GM12878 (cell line): ENCODE data around the gene ZNF710. TPM values are rescaled to one million over a fixed set of nuclear protein-coding genes. Genes with fewer than 3 reads are reported as not detected.

Experiments
- ATAC-seq: fragments of 200-7000 bp; cut with Tn5 transposase; 3 replicates; pipeline ENCODE4 v1.9.1; 2020; ENCODE audit warnings: mild to moderate bottlenecking, moderate library complexity
- BruUV-seq: library from RNA; stranded (reverse); fragments of 400-500 nt; replicated peaks from 2 replicates; lab custom pipeline; 2021; lab: Mats Ljungman, UMichigan
- CTCF ChIA-PET: fragments of 300-600 bp; sonication (Branson Sonifier 250); formaldehyde crosslinking; extraction: SDS; loops from one replicate; lab custom pipeline; 2021; ENCODE audit warnings: inconsistent platforms; lab: Yijun Ruan, JAX
- POLR2A ChIA-PET: fragments of 350-600 bp; formaldehyde crosslinking; extraction: SDS; loops from one replicate; lab custom pipeline; 2021; ENCODE audit warnings: inconsistent platforms; lab: Charles Lee
- RAD21 ChIA-PET: fragments of 300-600 bp; sonication (Branson Sonifier 250); formaldehyde crosslinking; loops from one replicate; lab custom pipeline; 2023; ENCODE audit warnings: antibody characterized with exemption; ENCODE audit not compliant: unreplicated experiment; lab: Charles Lee
- SMC1A ChIA-PET: fragments of 300-600 bp; sonication (Branson Sonifier 250); formaldehyde crosslinking; loops from one replicate; lab custom pipeline; 2023; ENCODE audit not compliant: unreplicated experiment, uncharacterized antibody; lab: Charles Lee
- DNase-seq: peaks from one replicate; pipeline ENCODE4 v3.0.0-alpha.2; 2011; ENCODE audit warnings: low read depth, low spot score
- FAIRE-seq: peaks from 3 replicates; lab custom pipeline; 2011; peaks lifted over from hg19 to GRCh38; lab: Jason Lieb, UNC
- H2AFZ ChIP-seq: 2 replicates; pipeline ENCODE4 v1.6.0; 2011; ENCODE audit warnings: low read depth, low read length, control low read depth; ENCODE audit not compliant: control insufficient read depth
- H3K27ac ChIP-seq: 2 replicates; pipeline ENCODE4 v1.5.1; 2011; ENCODE audit warnings: control low read depth; ENCODE audit not compliant: control insufficient read depth, insufficient read depth
- H3K27me3 ChIP-seq, 2 experiments: replicated peaks in 1 of 2; 2 replicates each; pipeline versions ENCODE4 v1.6.0 to v1.6.1; 2011; ENCODE audit warnings: low read length in 1 of 2; ENCODE audit not compliant: control insufficient read depth in 2 of 2, insufficient read depth in 2 of 2
- H3K36me3 ChIP-seq, 2 experiments: 2 replicates each; pipeline ENCODE4 v1.5.1; 2011; ENCODE audit warnings: low read length in 1 of 2; ENCODE audit not compliant: control insufficient read depth in 2 of 2, insufficient read depth in 2 of 2
- H3K4me1 ChIP-seq: 2 replicates; pipeline ENCODE4 v1.6.1; 2011; ENCODE audit warnings: mild to moderate bottlenecking, low read length, moderate library complexity, mixed read lengths; ENCODE audit not compliant: control insufficient read depth, insufficient read depth
- H3K4me2 ChIP-seq: 2 replicates; pipeline ENCODE4 v1.6.0; 2011; ENCODE audit warnings: control low read depth; ENCODE audit not compliant: control insufficient read depth, insufficient read depth
- H3K4me3 ChIP-seq: fragments of 200-600 bp; sonication (generic); 2 replicates; pipeline ENCODE4 v1.5.1; 2016
- H3K79me2 ChIP-seq: 2 replicates; pipeline ENCODE4 v1.6.0; 2011; ENCODE audit warnings: low read length; ENCODE audit not compliant: control insufficient read depth, insufficient read depth
- H3K9ac ChIP-seq: 2 replicates; pipeline ENCODE4 v1.8.0; 2011; ENCODE audit warnings: low read length, control low read depth, mixed read lengths; ENCODE audit not compliant: control insufficient read depth, insufficient read depth
- H3K9me3 ChIP-seq: replicated peaks from 3 replicates; pipeline ENCODE4 v1.5.1; 2011; ENCODE audit warnings: mild to moderate bottlenecking, low read length; ENCODE audit not compliant: control insufficient read depth, insufficient read depth
- H4K20me1 ChIP-seq: 2 replicates; pipeline ENCODE4 v1.6.0; 2011; ENCODE audit not compliant: control insufficient read depth, insufficient read depth
- BRCA1 ChIP-seq: IDR thresholded peaks from 2 replicates; pipeline ENCODE4 v1.6.1; 2011; ENCODE audit warnings: low read depth, low read length, improper control_type of control experiment
- GABPA ChIP-seq: IDR thresholded peaks from 2 replicates; pipeline ENCODE4 v1.6.1; 2014; ENCODE audit warnings: antibody characterized with exemption, low read depth, mild to moderate bottlenecking, inconsistent platforms
- SPI1 ChIP-seq: IDR thresholded peaks from 2 replicates; pipeline ENCODE4 v1.6.1; 2011; ENCODE audit warnings: low read depth, mild to moderate bottlenecking, low read length, moderate library complexity, borderline replicate concordance; ENCODE audit not compliant: insufficient read depth
- STAT1 ChIP-seq: fragments of 450-650 bp; conservative IDR thresholded peaks from 2 replicates; pipeline ENCODE4 v1.6.1; 2014; ENCODE audit warnings: antibody characterized with exemption, mild to moderate bottlenecking
- TCF12 ChIP-seq: IDR thresholded peaks from 2 replicates; pipeline ENCODE4 v1.6.1; 2011; ENCODE audit warnings: low read depth, mild to moderate bottlenecking, low read length
- WGBS: methylation state at CpG from one replicate; pipeline ENCODE4 v1.1.6; 2016; ENCODE audit warnings: low lambda C conversion rate; ENCODE audit not compliant: insufficient replicate concordance, insufficient coverage; ENCODE audit errors: missing lambda C conversion rate; 5-methylcytosine and 5-hydroxymethylcytosine counted together
- in situ Hi-C: fragments of 300-500 bp; cut with MboI; formaldehyde crosslinking; loops from 9 replicates; pipeline ENCODE4 v1.14.3; 2018; ENCODE audit warnings: mixed read lengths
- intact Hi-C: fragments of 100-400 bp; cut with micrococcal nuclease; formaldehyde crosslinking; loops from one replicate; pipeline ENCODE4 v1.14.2; 2022; ENCODE audit not compliant: unreplicated experiment
- polyA plus RNA-seq, 11 experiments: library from polyadenylated mRNA; depleted of rRNA in 4 of 11; unstranded in 6 of 11; stranded (reverse) in 5 of 11; fragments of >200 nt; fragmentation: Nextera tagmentation in 4 of 11; fragmentation: Illumina TruSeq in 1 of 11; extraction: Ambion mirVana in 4 of 11; extraction: Trizol in 1 of 11; gene quantifications; 1 replicate in 1 of 11; 2 replicates in 10 of 11; pipeline versions ENCODE4 v1.2.1 to v1.2.3, GENCODE V29; 2011 to 2016; ENCODE audit warnings: inconsistent platforms in 2 of 11, missing spikeins in 2 of 11, low read depth in 1 of 11
- total RNA-seq, 4 experiments: library from RNA; depleted of rRNA in 3 of 4; stranded (reverse); fragments of >200 nt in 3 of 4; fragmentation: Illumina TruSeq in 1 of 4; extraction: Trizol in 1 of 4; gene quantifications; 2 replicates each; pipeline versions ENCODE4 v1.2.1 to v1.2.3, GENCODE V29; 2013 to 2021

The ZNF710 gene
- total and polyA plus RNA-seq, 10 of the 15 experiments (the other 5 are each of a cell fraction or from before 2014, with no cell fraction given), result 1.4 to 43.5 (median 9.8) TPM

DNA sequence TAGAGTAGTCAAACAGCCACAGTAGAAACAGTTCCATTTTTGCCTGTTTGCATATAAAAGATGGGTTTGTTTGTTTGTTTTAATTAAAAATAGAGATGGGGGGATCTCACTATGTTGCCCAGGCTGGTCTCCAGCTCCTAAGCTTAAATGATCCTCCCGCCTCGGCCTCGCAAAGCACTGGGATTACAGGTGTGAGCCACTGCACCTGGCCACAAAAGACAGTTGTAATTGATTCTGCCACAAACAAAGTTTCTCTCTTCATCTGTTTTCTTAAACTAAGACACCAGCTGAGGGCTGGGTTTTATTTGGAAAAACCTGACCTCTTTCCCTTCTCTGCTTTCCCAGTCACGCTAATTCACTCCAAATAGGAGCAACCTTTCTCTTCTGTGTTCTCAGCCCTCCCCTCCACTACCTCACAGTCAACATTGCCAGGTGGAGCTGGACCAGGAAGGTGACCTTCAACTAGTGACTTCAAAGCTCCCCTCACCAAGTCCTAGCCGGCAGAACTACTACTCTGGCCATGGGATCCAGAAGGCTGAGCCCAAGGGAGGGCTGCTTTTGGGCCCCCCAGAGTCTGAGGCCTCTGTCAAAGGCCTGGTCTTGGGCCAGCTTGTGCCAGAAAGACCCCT is 102.7 kb downstream of the ZNF710 start:
- FAIRE-seq (no peak), ATAC-seq (no peak)
- ChIA-PET CTCF (interaction anchor here (1.2 to 2.8 kb wide), 3 partner anchors 17 to 132 kb away, joined by 3 to 10 read pairs (median 8); no protein-coding TSS in a partner anchor), POLR2A (interaction anchor here (1.0 kb wide), 1 partner anchor 21 kb away, joined by 3 read pairs; no protein-coding TSS in a partner anchor), SMC1A (no interaction called here)
- no peak overlapping the region for H2AFZ ChIP-seq
- H3K4me1 ChIP-seq, result peaks cover 22% of the 10 kb centered on the region
- H3K9me3 ChIP-seq, result no peaks in the 10 kb centered on the region
- intact Hi-C loops (no loop called here), in situ Hi-C loops (no loop called here)
- 85% methylated on average over 5 of the region's 5 CpGs for WGBS
- no peaks in the 10 kb centered on the region for H3K27me3 ChIP-seq
- no peak overlapping the region for H3K4me2 ChIP-seq
- no peaks in the 10 kb centered on the region for H3K36me3 ChIP-seq
- peaks cover 34% of the 10 kb centered on the region for H3K79me2 ChIP-seq
- H3K27ac ChIP-seq, result no peak overlapping the region
- H4K20me1 ChIP-seq, result no peaks in the 10 kb centered on the region
- H3K9ac ChIP-seq, result no peak overlapping the region
- no TSS peak for BruUV-seq
- TF ChIP-seq TCF12, result no peak
- no peak for TF ChIP-seq SPI1
- TF ChIP-seq, all 136 proteins: peak for 0
- no peak for DNase-seq
- RAD21 ChIA-PET, result no interaction called here
- no peak overlapping the region for H3K4me3 ChIP-seq

DNA sequence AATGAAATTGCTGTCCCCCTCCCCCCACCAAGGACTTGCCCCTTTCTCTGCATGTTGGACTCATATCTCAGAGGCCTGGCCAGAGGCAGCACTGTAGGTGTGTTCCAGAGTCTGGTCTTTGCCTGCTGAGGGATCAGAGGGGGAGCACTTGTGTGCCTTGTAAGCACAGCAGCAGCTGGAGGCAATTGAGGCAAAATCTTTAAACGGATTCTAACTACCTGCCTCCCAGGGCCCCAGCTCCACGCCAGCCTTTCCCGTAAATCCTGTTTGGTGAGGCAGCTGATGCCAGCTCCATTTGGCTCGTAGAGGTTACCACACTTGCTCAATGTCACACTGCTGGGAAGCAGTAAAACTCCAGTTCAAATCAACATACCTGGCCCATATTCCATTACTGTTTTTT is 103.4 kb downstream of the ZNF710 start:
- Histone ChIP-seq H2AFZ (no peak overlapping the region), H3K36me3 (no peaks in the 10 kb centered on the region), H4K20me1 (no peaks in the 10 kb centered on the region), H3K79me2 (peaks cover 27% of the 10 kb centered on the region), H3K27me3 (no peaks in the 10 kb centered on the region), H3K4me2 (no peak overlapping the region), H3K9me3 (no peaks in the 10 kb centered on the region), H3K4me1 (peaks cover 15% of the 10 kb centered on the region), H3K27ac (no peak overlapping the region), H3K9ac (no peak overlapping the region), H3K4me3 (no peak overlapping the region)
- ChIA-PET SMC1A (no interaction called here), CTCF (no interaction called here), POLR2A (interaction anchor here (1.0 kb wide), 1 partner anchor 20 kb away, joined by 3 read pairs; no protein-coding TSS in a partner anchor), RAD21 (no interaction called here)
- FAIRE-seq (no peak), ATAC-seq (no peak), DNase-seq (no peak)
- in situ Hi-C loops, result no loop called here
- intact Hi-C loops, result no loop called here
- BruUV-seq, result no TSS peak
- TF ChIP-seq GABPA (no peak), STAT1 (no peak), BRCA1 (no peak)
- WGBS, result 44% methylated on average over 4 of the region's 4 CpGs
